HUES64 (cell line): ENCODE data around the gene GALNTL6.
"Not testable (repeated sequence)": the region's sequence is repeated elsewhere in the genome, so short reads cannot be mapped to it uniquely, and the experiment has no call there.

Source experiments
- H3K27ac ChIP-seq: 2 replicates; pipeline ENCODE4 v1.7.0; 2013; ENCODE audit warnings: low read depth, low read length, inconsistent platforms
- H3K27me3 ChIP-seq: 2 replicates; pipeline ENCODE4 v1.6.1; 2013; ENCODE audit warnings: mild to moderate bottlenecking, low read length; ENCODE audit not compliant: insufficient read depth
- H3K36me3 ChIP-seq: 2 replicates; pipeline ENCODE4 v1.6.1; 2013; ENCODE audit warnings: mild to moderate bottlenecking, low read length; ENCODE audit not compliant: insufficient read depth
- H3K4me1 ChIP-seq: 2 replicates; pipeline ENCODE4 v1.6.1; 2013; ENCODE audit warnings: mild to moderate bottlenecking, low read length, moderate library complexity; ENCODE audit not compliant: insufficient read depth
- H3K4me3 ChIP-seq: 2 replicates; pipeline ENCODE4 v1.5.1; 2013; ENCODE audit warnings: mild to moderate bottlenecking, low read length, moderate library complexity
- H3K9ac ChIP-seq: 2 replicates; pipeline ENCODE4 v1.6.1; 2013; ENCODE audit warnings: mild to moderate bottlenecking, low read depth, low read length
- H3K9me3 ChIP-seq: 2 replicates; pipeline ENCODE4 v1.6.1; 2013; ENCODE audit warnings: low read depth, low read length; ENCODE audit not compliant: insufficient read depth
- WGBS: fragments of 150-250, 120-280 bp; methylation state at CpG from one replicate; pipeline ENCODE4 v1.1.7; 2013; ENCODE audit warnings: missing lambda C conversion rate; 5-methylcytosine and 5-hydroxymethylcytosine counted together

The GALNTL6 gene

DNA sequence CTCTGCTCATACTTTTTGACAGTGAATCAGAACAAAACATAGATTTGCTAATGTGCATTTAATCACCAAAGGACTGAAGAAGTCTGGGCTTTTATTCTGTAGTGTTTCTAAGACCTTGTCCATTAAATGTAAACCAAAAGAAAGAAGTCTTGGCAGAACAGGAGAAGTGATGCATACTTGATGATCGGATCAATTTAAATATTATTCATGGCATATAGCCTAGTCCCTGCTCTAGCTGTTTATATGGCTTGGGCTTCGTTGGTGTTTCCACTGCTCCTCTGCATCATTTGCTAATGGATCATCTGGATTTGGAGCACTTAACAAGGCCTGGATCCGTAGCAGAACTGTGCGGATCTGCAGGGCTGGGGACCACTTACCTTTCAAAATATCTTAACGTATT is 566.6 kb downstream of the GALNTL6 start:
- H3K27me3 ChIP-seq: no peaks in the 10 kb centered on the region
- H3K36me3 ChIP-seq: no peaks in the 10 kb centered on the region
- WGBS: 93% methylated on average over 5 of the region's 5 CpGs
- no peak overlapping the region for H3K9ac ChIP-seq
- no peak overlapping the region for H3K4me3 ChIP-seq
- no peaks in the 10 kb centered on the region for H3K4me1 ChIP-seq
- no peak overlapping the region for H3K27ac ChIP-seq
- H3K9me3 ChIP-seq: 0 out of 2 replicates have a peak, but pooled peaks cover 4% of the 10 kb centered on the region

DNA sequence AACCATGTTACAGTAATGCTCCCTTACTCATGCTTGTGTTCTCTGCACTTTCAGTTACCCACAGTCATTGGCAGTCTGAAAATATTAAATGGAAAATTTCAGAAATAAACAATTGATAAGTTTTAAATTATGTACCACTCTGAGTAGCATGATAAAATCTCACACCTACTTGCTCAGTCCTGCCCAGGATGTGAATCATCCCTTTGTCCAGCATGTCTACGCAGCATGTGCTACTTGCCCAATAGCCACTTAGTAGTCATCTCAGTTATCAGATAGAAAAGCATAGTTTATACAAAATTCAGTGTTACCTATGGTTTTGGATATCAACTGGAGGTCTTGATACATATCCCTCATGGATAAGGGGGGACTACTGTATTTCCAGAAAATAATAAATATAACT is 577.1 kb downstream of the GALNTL6 start:
- 95% methylated on average over 1 of the region's 1 CpG for WGBS
- Histone ChIP-seq H3K27me3 (no peaks in the 10 kb centered on the region), H3K9ac (no peak overlapping the region), H3K9me3 (no peaks in the 10 kb centered on the region), H3K27ac (no peak overlapping the region), H3K36me3 (no peaks in the 10 kb centered on the region), H3K4me1 (no peaks in the 10 kb centered on the region), H3K4me3 (no peak overlapping the region)

- no peak overlapping the region for H3K4me3 ChIP-seq
- no peak overlapping the region for H3K27ac ChIP-seq
- no peaks in the 10 kb centered on the region for H3K27me3 ChIP-seq
- H3K36me3 ChIP-seq: no peaks in the 10 kb centered on the region
- H3K9me3 ChIP-seq: no peaks in the 10 kb centered on the region
- WGBS: 94% methylated on average over 10 of the region's 10 CpGs
- H3K9ac ChIP-seq: no peak overlapping the region
- H3K4me1 ChIP-seq: no peaks in the 10 kb centered on the region
Measured at GRCh38 chr4:172392741-172393140, 579.5 kb downstream of the GALNTL6 start.

DNA sequence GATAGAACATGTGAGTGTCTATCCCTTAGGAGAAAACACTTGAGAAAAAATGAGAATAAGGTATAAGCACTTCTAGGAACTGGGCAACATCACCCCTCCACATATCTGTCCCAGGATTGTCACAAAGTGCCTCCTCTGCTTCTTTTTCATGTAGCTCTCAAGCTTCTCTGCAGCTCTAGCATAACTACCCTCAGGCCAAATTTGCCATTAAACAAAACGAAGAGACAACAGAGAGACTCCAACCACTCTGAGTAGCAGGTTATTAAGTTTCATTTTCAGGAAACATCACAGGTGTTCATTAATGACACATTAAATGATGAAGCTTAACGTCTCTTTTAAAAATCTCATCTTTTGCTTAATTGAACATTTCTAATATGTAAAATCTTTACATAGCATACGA is 580.0 kb downstream of the GALNTL6 start:
- 87% methylated on average over 2 of the region's 3 CpGs for WGBS
- Histone ChIP-seq H3K36me3 (no peaks in the 10 kb centered on the region), H3K27me3 (no peaks in the 10 kb centered on the region), H3K9me3 (no peaks in the 10 kb centered on the region), H3K27ac (no peak overlapping the region), H3K4me1 (no peaks in the 10 kb centered on the region), H3K9ac (no peak overlapping the region), H3K4me3 (no peak overlapping the region)

DNA sequence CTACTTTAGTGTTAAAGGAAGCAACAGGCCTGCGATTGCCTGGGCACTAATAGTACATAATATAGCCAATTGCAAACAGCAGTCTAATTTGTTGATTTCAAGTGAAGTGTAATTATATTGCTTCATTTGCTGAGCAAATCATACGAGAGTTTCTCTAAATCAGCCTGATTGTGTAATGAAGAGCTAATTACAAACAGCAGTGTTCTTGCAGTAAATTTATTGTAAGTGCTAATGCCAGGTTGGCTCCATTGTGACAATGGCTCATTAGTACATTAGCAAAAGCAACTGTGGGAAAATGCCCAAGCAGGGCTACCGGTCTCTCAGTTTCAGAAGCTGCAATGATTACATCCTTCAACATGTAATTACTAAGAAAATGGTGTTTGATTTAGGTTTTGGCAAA is 591.5 kb downstream of the GALNTL6 start:
- Histone ChIP-seq H3K27ac (no peak overlapping the region), H3K27me3 (no peaks in the 10 kb centered on the region), H3K4me1 (no peaks in the 10 kb centered on the region), H3K4me3 (no peak overlapping the region), H3K9me3 (no peaks in the 10 kb centered on the region), H3K9ac (no peak overlapping the region), H3K36me3 (no peaks in the 10 kb centered on the region)
- 91% methylated on average over 3 of the region's 3 CpGs for WGBS

DNA sequence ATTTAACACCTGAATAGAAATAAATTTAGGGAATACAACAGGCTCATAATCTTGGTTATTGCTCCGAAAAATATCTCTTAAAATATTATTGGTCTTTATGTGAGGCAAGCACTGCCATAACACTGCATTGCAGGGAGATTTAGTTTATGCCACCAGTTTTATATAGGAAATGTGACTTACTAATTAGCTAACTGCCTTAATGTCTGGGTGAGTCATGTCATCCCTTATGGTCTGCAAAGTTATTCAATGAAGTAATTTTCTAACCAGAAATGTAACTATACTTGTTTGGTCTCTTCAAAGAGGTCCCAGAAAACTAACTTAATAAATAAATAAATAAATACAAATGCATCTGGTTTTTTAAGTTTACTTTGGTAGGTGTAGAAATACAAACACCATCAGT is 597.2 kb downstream of the GALNTL6 start:
- no peak overlapping the region for H3K4me3 ChIP-seq
- H3K27me3 ChIP-seq: no peaks in the 10 kb centered on the region
- WGBS: no CpG with 5 or more reads among the region's 1 CpG
- H3K4me1 ChIP-seq: peaks cover 13% of the 10 kb centered on the region; the same call in 1 of the 2 replicates
- no peak overlapping the region for H3K9ac ChIP-seq
- H3K9me3 ChIP-seq: no peaks in the 10 kb centered on the region
- H3K27ac ChIP-seq: no peak overlapping the region
- H3K36me3 ChIP-seq: no peaks in the 10 kb centered on the region

DNA sequence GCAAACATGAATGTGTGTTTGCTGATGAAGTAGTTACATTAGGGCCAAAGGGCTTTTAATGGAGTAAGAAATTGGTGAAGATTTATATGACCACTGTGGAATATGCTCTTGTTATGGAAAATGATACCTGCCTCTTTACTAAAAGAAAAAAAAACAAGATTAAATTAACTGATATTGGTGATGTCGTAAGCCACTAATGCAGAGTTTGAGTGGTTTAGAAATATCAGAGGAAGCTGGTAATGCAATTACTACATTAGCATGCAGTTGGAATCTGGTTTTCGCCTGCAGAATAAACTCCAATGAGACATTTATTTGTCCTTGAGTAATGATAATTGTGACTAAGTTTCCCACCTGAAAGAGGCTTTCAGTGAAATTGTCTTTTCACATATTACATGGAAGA is 597.9 kb downstream of the GALNTL6 start:
- 100% methylated on average over 2 of the region's 2 CpGs for WGBS
- Histone ChIP-seq H3K27me3 (no peaks in the 10 kb centered on the region), H3K36me3 (no peaks in the 10 kb centered on the region), H3K9me3 (no peaks in the 10 kb centered on the region), H3K4me1 (peaks cover 14% of the 10 kb centered on the region; the same call in 1 of the 2 replicates), H3K27ac (no peak overlapping the region), H3K9ac (no peak overlapping the region), H3K4me3 (no peak overlapping the region)

- peaks cover 14% of the 10 kb centered on the region; the same call in 1 of the 2 replicates for H3K4me1 ChIP-seq
- H3K36me3 ChIP-seq: no peaks in the 10 kb centered on the region
- no peak overlapping the region for H3K4me3 ChIP-seq
- no peaks in the 10 kb centered on the region for H3K9me3 ChIP-seq
- WGBS: 95% methylated on average over 3 of the region's 3 CpGs
- no peak overlapping the region for H3K27ac ChIP-seq
- H3K27me3 ChIP-seq: no peaks in the 10 kb centered on the region
- H3K9ac ChIP-seq: no peak overlapping the region
Measured at GRCh38 chr4:172412851-172413580, 599.8 kb downstream of the GALNTL6 start.

- not testable (repeated sequence) for H3K27ac ChIP-seq, H3K9me3 ChIP-seq, H3K4me1 ChIP-seq, H3K4me3 ChIP-seq, H3K27me3 ChIP-seq, H3K36me3 ChIP-seq, H3K9ac ChIP-seq
- WGBS: 96% methylated on average over 12 of the region's 12 CpGs
Measured at GRCh38 chr4:172428979-172429378, 615.8 kb downstream of the GALNTL6 start.

DNA sequence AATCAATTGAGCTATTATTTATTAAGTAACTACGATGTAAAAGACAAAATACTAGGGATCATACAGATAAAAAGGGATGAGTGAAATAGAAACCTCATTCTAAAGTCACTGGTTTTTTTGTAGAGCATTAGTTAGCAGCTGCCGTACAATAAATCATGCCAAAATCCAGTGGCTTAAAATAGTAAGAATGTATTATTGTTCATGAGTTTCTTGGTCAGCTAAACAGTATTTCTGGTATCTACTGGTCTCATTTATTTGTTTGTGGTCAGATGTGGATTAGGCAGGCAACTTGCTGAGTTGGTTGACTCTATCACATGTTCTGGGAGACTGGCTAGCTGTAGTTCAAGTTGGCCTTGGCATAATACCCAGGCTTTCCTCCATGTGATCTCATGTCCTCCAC is 667.3 kb downstream of the GALNTL6 start:
- Histone ChIP-seq H3K4me3 (no peak overlapping the region), H3K27ac (no peak overlapping the region), H3K4me1 (no peaks in the 10 kb centered on the region), H3K36me3 (no peaks in the 10 kb centered on the region), H3K9ac (no peak overlapping the region), H3K27me3 (no peaks in the 10 kb centered on the region), H3K9me3 (peaks cover 16% of the 10 kb centered on the region)
- 98% methylated on average over 2 of the region's 2 CpGs for WGBS

DNA sequence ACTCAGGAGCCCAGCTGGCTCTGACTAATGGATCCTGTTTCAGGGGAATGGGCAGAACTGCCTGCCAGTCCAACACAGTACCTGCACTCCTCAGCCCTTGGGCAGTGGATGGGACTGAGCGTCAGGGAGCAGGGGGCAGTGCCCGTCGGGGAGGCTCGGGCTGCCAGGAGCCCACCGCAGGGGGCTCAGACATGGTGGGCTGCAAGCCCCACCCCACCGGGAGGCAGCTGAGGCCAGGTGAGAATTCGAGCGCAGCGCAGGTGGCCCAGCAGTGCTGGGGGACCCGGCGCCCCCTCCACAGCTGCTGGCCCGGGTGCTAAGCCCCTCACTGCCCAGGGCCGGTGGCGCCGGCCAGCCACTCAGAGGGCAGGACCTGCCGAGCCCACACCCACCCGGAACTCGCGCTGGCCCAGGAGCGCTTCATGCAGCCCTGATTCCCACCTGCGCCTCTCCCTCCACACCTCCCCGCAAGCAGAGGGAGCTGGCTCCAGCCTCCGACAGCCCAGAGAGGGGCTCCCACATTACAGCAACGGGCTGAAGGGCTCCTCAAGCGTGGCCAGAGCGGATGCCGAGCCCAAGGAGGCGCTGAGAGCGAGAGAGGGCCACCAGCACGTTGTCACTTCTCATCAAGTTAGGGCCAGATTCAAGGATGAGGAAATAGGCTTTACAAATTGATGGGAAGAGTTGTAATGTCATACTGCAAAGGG is 668.8 kb downstream of the GALNTL6 start:
- no peaks in the 10 kb centered on the region for H3K4me1 ChIP-seq
- H3K27me3 ChIP-seq: no peaks in the 10 kb centered on the region
- H3K9me3 ChIP-seq: peaks cover 16% of the 10 kb centered on the region
- no peak overlapping the region for H3K9ac ChIP-seq
- H3K27ac ChIP-seq: no peak overlapping the region
- H3K36me3 ChIP-seq: no peaks in the 10 kb centered on the region
- WGBS: 93% methylated on average over 30 of the region's 30 CpGs
- H3K4me3 ChIP-seq: no peak overlapping the region
